Cardiac muscle cell (in vitro differentiated cells and primary cell): Measurements from ENCODE around the gene SERPINI1. TPM values are rescaled to one million over a fixed set of nuclear protein-coding genes. Genes with fewer than 3 reads are reported as not detected.

ENCODE experiments used
- DNase-seq, 2 donors: peaks; one replicate each; pipeline versions ENCODE4 v3.0.0 to v3.0.0-alpha.2; 2010 to 2017; ENCODE audit warnings: low read depth in 1 of 2, low spot score in 1 of 2
- H3K27ac ChIP-seq: fragments of 200-600 bp; sonication (generic); 2 replicates; pipeline ENCODE4 v1.5.1; 2016
- H3K27me3 ChIP-seq: fragments of 200-600 bp; sonication (generic); 2 replicates; pipeline ENCODE4 v1.6.0; 2016; ENCODE audit warnings: control low read depth
- H3K36me3 ChIP-seq: fragments of 200-600 bp; sonication (generic); 2 replicates; pipeline ENCODE4 v1.5.1; 2016; ENCODE audit warnings: control low read depth
- H3K4me1 ChIP-seq: fragments of 200-600 bp; sonication (generic); 2 replicates; pipeline ENCODE4 v1.8.1; 2017; ENCODE audit warnings: low read depth, mild to moderate bottlenecking, mixed run types
- H3K4me3 ChIP-seq: fragments of 200-600 bp; sonication (generic); 2 replicates; pipeline ENCODE4 v1.5.1; 2016; ENCODE audit warnings: mild to moderate bottlenecking
- H3K9me3 ChIP-seq: fragments of 200-600 bp; sonication (generic); 2 replicates; pipeline ENCODE4 v1.5.1; 2017; ENCODE audit warnings: low read depth, mild to moderate bottlenecking, control low read depth
- polyA plus RNA-seq: library from polyadenylated mRNA; unstranded; fragments of >200 nt; fragmentation: Nextera tagmentation; extraction: Ambion mirVana; gene quantifications from 2 replicates; pipeline ENCODE4 v1.2.1, GENCODE V29; 2016
- total RNA-seq: library from RNA; depleted of rRNA; stranded (reverse); fragments of >200 nt; gene quantifications from 2 replicates; pipeline ENCODE4 v1.2.3, GENCODE V29; 2016
- TF ChIP-seq, protein P1 (sequence below): IDR thresholded peaks from 2 replicates; pipeline ENCODE4 v1.5.1; 2012; ENCODE audit warnings: low read depth, mild to moderate bottlenecking, low read length

SERPINI1 gene
- total and polyA plus RNA-seq, 2 experiments from 2014 or later: 23.9 to 117 TPM

GRCh38 chr3:167835953-167836352, 100.4 kb downstream of the SERPINI1 start:
- Histone ChIP-seq H3K4me3 (no peak overlapping the region), H3K4me1 (no peaks in the 10 kb centered on the region), H3K27me3 (no peaks in the 10 kb centered on the region), H3K36me3 (no peaks in the 10 kb centered on the region), H3K27ac (no peak overlapping the region), H3K9me3 (no peaks in the 10 kb centered on the region)
- TF ChIP-seq, protein P1, sequence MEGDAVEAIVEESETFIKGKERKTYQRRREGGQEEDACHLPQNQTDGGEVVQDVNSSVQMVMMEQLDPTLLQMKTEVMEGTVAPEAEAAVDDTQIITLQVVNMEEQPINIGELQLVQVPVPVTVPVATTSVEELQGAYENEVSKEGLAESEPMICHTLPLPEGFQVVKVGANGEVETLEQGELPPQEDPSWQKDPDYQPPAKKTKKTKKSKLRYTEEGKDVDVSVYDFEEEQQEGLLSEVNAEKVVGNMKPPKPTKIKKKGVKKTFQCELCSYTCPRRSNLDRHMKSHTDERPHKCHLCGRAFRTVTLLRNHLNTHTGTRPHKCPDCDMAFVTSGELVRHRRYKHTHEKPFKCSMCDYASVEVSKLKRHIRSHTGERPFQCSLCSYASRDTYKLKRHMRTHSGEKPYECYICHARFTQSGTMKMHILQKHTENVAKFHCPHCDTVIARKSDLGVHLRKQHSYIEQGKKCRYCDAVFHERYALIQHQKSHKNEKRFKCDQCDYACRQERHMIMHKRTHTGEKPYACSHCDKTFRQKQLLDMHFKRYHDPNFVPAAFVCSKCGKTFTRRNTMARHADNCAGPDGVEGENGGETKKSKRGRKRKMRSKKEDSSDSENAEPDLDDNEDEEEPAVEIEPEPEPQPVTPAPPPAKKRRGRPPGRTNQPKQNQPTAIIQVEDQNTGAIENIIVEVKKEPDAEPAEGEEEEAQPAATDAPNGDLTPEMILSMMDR: no peak
- DNase-seq: no peak

- no peak for DNase-seq
- Histone ChIP-seq H3K36me3 (no peaks in the 10 kb centered on the region), H3K4me1 (no peaks in the 10 kb centered on the region), H3K27ac (no peak overlapping the region), H3K9me3 (no peaks in the 10 kb centered on the region), H3K27me3 (no peaks in the 10 kb centered on the region), H3K4me3 (no peak overlapping the region)
- TF ChIP-seq, protein P1: no peak
These were observed 101.9 kb downstream of the SERPINI1 start for GRCh38 chr3:167837466-167837865.

GRCh38 chr3:167839460-167840134, 104.1 kb downstream of the SERPINI1 start:
- TF ChIP-seq, protein P1: no peak
- Histone ChIP-seq H3K4me1 (no peaks in the 10 kb centered on the region), H3K27ac (no peak overlapping the region), H3K9me3 (no peaks in the 10 kb centered on the region), H3K36me3 (no peaks in the 10 kb centered on the region), H3K4me3 (no peak overlapping the region), H3K27me3 (no peaks in the 10 kb centered on the region)
- no peak for DNase-seq

- Histone ChIP-seq H3K36me3 (no peaks in the 10 kb centered on the region), H3K27me3 (no peaks in the 10 kb centered on the region), H3K9me3 (no peaks in the 10 kb centered on the region), H3K27ac (no peak overlapping the region), H3K4me1 (no peaks in the 10 kb centered on the region), H3K4me3 (no peak overlapping the region)
- no peak for DNase-seq
- TF ChIP-seq, protein P1: no peak
These were observed 104.7 kb downstream of the SERPINI1 start for GRCh38 chr3:167840247-167840646.

DNA sequence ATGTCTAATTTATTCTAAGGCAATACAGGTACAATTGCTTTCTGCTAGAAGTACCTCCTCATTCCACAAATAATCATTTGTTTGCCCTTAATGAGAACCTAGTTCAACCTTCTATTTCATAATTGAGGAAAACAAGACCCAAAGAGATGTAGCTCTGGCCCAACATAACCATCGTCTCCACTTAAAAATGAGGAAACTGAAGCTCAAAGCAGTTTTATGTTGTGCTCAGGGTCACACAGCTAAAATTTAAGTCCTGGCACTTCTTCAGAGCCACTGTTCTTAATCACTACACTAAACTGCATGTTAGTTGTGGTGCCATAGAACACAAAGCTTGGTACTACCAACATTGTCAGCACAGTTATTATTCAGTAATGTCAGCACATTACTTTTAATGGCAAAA, 108.0 kb downstream of the SERPINI1 start:
- TF ChIP-seq, protein P1: no peak
- Histone ChIP-seq H3K4me1 (no peaks in the 10 kb centered on the region), H3K36me3 (no peaks in the 10 kb centered on the region)

More for the DNA sequence above, 108.0 kb downstream of the SERPINI1 start:
- Histone ChIP-seq H3K4me3 (no peak overlapping the region), H3K27me3 (no peaks in the 10 kb centered on the region), H3K27ac (no peak overlapping the region), H3K9me3 (no peaks in the 10 kb centered on the region)
- DNase-seq: no peak
